ENCODE data around the gene LAMTOR1. TPM values are rescaled to one million over a fixed set of nuclear protein-coding genes. Genes with fewer than 3 reads are reported as not detected.
A peak's percentile ranks its signal among the peaks of the same experiment; 100 is the strongest.

The LAMTOR1 gene
- polyA plus RNA-seq, 1 donor (not counting 4 experiments of a cell fraction or from before 2014, with no cell fraction given), result 88.5 TPM

- H3K4me1 ChIP-seq (ENCODE audit: control insufficient read depth, extremely low read depth, insufficient read depth, low read length), result peaks cover 46% of the 10 kb centered on the region
- H3K36me3 ChIP-seq (ENCODE audit: control insufficient read depth in 2 of 2, extremely low read depth in 1 of 2, insufficient read depth in 2 of 2, low read length in 2 of 2), result peaks cover 18 to 55% of the 10 kb centered on the region in 2 experiments
- no peaks in the 10 kb centered on the region for H3K9me3 ChIP-seq (ENCODE audit: control insufficient read depth, low read depth, low read length)
- TF ChIP-seq EZH2 (IDR thresholded peaks at IDR 0.05; ENCODE audit: low read length) (no peak), CTCF (optimal IDR thresholded peaks at IDR 0.05 in 1 of 3, IDR thresholded peaks at IDR 0.05 in 1 of 3, conservative IDR thresholded peaks at IDR 0.05 in 1 of 3; ENCODE audit: extremely low read depth in 1 of 3, insufficient read depth in 2 of 3, low read length in 3 of 3) (no peak)
- H3K4me2 ChIP-seq (ENCODE audit: control insufficient read depth, extremely low read depth, insufficient read depth, low read depth, low read length), result no peak overlapping the region
- H2AFZ ChIP-seq (ENCODE audit: control insufficient read depth, low read length), result no peak overlapping the region
- dilution Hi-C loops (cut with MboI; ENCODE audit: extremely low pct_ligation_motif_present, low sequenced_read_pairs), result no loop called here
- no peaks in the 10 kb centered on the region for H3K27me3 ChIP-seq (ENCODE audit: control insufficient read depth, extremely low read depth, insufficient read depth, low read length)
- H3K79me2 ChIP-seq (ENCODE audit: control insufficient read depth, insufficient read depth, low read length), result peaks cover 44% of the 10 kb centered on the region
- DNase-seq (ENCODE audit: low read depth, low spot score) (no peak), FAIRE-seq (no peak)
- H3K9ac ChIP-seq (ENCODE audit: control insufficient read depth, extremely low read depth, insufficient read depth, low read length), result no peak overlapping the region
- H3K27ac ChIP-seq (ENCODE audit: control insufficient read depth, insufficient read depth, low read length), result no peak overlapping the region
- H4K20me1 ChIP-seq (ENCODE audit: control insufficient read depth, extremely low read depth, insufficient read depth, low read length), result no peaks in the 10 kb centered on the region
- H3K9me1 ChIP-seq (ENCODE audit: control insufficient read depth, extremely low read depth, insufficient read depth, low read length), result no peaks in the 10 kb centered on the region
- no peak overlapping the region for H3K4me3 ChIP-seq (ENCODE audit: control insufficient read depth in 2 of 3, extremely low read depth in 1 of 3, insufficient read depth in 2 of 3, low read depth in 1 of 3, low read length in 3 of 3)
Measured at GRCh38 chr11:72098741-72099140, 4.4 kb downstream of the LAMTOR1 start.

- no peaks in the 10 kb centered on the region for H3K79me2 ChIP-seq (ENCODE audit: control insufficient read depth, insufficient read depth, low read length)
- peaks cover 7 to 26% of the 10 kb centered on the region in 2 experiments for H3K36me3 ChIP-seq (ENCODE audit: control insufficient read depth in 2 of 2, extremely low read depth in 1 of 2, insufficient read depth in 2 of 2, low read length in 2 of 2)
- FAIRE-seq (peak; percentile 17), DNase-seq (ENCODE audit: low read depth, low spot score) (no peak)
- H3K27ac ChIP-seq (ENCODE audit: control insufficient read depth, insufficient read depth, low read length), result no peak overlapping the region
- no peaks in the 10 kb centered on the region for H3K9me3 ChIP-seq (ENCODE audit: control insufficient read depth, low read depth, low read length)
- TF ChIP-seq CTCF (optimal IDR thresholded peaks at IDR 0.05 in 1 of 3, IDR thresholded peaks at IDR 0.05 in 1 of 3, conservative IDR thresholded peaks at IDR 0.05 in 1 of 3; ENCODE audit: extremely low read depth in 1 of 3, insufficient read depth in 2 of 3, low read length in 3 of 3), result peak; percentile 81 to 95 (median 86)
- no peak for TF ChIP-seq EZH2 (IDR thresholded peaks at IDR 0.05; ENCODE audit: low read length)
- peaks cover 12% of the 10 kb centered on the region for H3K4me1 ChIP-seq (ENCODE audit: control insufficient read depth, extremely low read depth, insufficient read depth, low read length)
- dilution Hi-C loops (cut with MboI; ENCODE audit: extremely low pct_ligation_motif_present, low sequenced_read_pairs), result no loop called here
- H3K4me3 ChIP-seq (ENCODE audit: control insufficient read depth in 2 of 3, extremely low read depth in 1 of 3, insufficient read depth in 2 of 3, low read depth in 1 of 3, low read length in 3 of 3), result no peak overlapping the region
- H4K20me1 ChIP-seq (ENCODE audit: control insufficient read depth, extremely low read depth, insufficient read depth, low read length), result no peaks in the 10 kb centered on the region
- H3K9ac ChIP-seq (ENCODE audit: control insufficient read depth, extremely low read depth, insufficient read depth, low read length), result no peak overlapping the region
- no peaks in the 10 kb centered on the region for H3K27me3 ChIP-seq (ENCODE audit: control insufficient read depth, extremely low read depth, insufficient read depth, low read length)
- H3K9me1 ChIP-seq (ENCODE audit: control insufficient read depth, extremely low read depth, insufficient read depth, low read length), result no peaks in the 10 kb centered on the region
- no peak overlapping the region for H2AFZ ChIP-seq (ENCODE audit: control insufficient read depth, low read length)
- H3K4me2 ChIP-seq (ENCODE audit: control insufficient read depth, extremely low read depth, insufficient read depth, low read depth, low read length), result no peak overlapping the region
Measured at GRCh38 chr11:72091292-72091691, 11.8 kb downstream of the LAMTOR1 start.
